Gastrocnemius medialis (tissue), 4 donors: ENCODE measurements around the gene CLPTM1L.

Experiments
- POLR2A ChIP-seq, 2 donors: fragments of 450-650 bp; IDR thresholded peaks; one replicate each; pipeline ENCODE4 v1.6.1; 2017; ENCODE audit warnings: antibody characterized with exemption in 2 of 2, mild to moderate bottlenecking in 2 of 2, moderate library complexity in 2 of 2
- TF ChIP-seq, protein P1 (sequence below), 5 experiments: fragments of 450-650 bp in 3 of 5; fragments of 200-600 bp in 2 of 5; sonication (generic) in 2 of 5; IDR thresholded peaks in 4 of 5; conservative IDR thresholded peaks in 1 of 5; 1 replicate in 4 of 5; 2 replicates in 1 of 5; pipeline ENCODE4 v1.5.1; 2016 to 2019; ENCODE audit warnings: antibody characterized with exemption in 5 of 5, mild to moderate bottlenecking in 3 of 5, moderate library complexity in 3 of 5

DNA sequence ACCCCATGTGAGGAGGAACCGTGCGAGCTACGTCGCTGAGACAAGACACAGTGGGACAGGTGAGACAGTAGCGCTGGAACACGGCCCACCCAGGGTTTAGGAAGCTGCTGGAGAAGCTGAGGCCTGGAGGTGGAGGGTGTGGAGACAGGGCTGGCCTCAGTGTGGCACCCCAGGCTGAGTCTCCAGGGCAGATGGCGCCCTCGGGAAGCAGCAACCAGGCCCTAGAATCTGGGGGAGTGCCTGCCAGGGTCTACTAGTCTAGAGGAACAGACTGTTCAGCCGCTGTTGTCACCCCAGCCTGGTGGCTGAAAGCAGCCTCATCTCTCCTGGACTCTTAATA is 45.4 kb downstream of the CLPTM1L start:
- TF ChIP-seq, protein P1, sequence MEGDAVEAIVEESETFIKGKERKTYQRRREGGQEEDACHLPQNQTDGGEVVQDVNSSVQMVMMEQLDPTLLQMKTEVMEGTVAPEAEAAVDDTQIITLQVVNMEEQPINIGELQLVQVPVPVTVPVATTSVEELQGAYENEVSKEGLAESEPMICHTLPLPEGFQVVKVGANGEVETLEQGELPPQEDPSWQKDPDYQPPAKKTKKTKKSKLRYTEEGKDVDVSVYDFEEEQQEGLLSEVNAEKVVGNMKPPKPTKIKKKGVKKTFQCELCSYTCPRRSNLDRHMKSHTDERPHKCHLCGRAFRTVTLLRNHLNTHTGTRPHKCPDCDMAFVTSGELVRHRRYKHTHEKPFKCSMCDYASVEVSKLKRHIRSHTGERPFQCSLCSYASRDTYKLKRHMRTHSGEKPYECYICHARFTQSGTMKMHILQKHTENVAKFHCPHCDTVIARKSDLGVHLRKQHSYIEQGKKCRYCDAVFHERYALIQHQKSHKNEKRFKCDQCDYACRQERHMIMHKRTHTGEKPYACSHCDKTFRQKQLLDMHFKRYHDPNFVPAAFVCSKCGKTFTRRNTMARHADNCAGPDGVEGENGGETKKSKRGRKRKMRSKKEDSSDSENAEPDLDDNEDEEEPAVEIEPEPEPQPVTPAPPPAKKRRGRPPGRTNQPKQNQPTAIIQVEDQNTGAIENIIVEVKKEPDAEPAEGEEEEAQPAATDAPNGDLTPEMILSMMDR (IDR thresholded peaks at IDR 0.05 in 4 of 5, conservative IDR thresholded peaks at IDR 0.05 in 1 of 5) = no peak
- TF ChIP-seq POLR2A (IDR thresholded peaks at IDR 0.05) = no peak
